ENCODE results near the gene TMEM255A. TPM values are rescaled to one million over a fixed set of nuclear protein-coding genes. Genes with fewer than 3 reads are reported as not detected.

Gene TMEM255A
- total and polyA plus RNA-seq, 2 donors (not counting 1 experiment from before 2014, with no cell fraction given) = 0.06 to 0.25 TPM

DNA sequence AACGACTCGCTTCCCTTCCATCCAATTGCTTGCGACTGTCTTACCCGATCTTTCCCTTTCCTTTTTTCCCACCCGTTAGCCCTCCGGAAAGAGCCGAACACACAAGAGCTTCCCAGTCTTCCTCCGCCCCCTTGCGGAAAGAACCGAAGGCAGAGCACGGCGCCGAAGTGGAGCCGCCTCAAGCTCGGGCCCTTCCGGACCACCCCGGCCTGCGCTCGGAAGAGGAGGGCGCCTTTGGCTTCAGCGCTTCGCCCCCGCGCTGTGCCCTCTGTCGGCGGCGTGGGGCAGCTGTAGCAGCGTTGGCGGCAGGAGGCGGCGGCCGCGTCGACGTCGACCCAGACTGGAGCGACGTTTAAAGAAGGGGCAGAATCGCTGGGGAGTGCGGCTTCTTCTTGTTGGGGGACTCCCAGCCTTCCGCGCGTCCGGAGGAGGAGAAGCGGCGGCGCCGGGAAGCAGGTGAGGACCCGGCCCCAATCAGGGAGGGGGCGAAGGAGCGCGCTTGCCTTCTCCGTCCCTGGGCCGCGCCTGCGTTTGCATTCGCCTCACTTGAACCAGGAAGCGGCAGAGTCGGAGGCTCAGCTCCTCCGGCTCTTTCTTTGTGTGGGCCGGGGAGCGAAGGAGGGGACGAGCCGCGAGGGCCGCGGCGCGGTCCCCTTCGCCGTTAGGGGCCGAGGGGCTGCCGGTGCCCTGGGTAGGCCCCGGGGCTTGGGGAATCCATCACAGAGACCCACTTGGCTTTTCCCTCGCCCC, 60.6 kb downstream of the TMEM255A start, which contains the start of gene ZBTB33:
Gene ZBTB33 (plus strand): TSS at position 291 of the 750 bp plus-strand sequence. CDS start 2,604 bp downstream, outside the sequence.
- H3K4me2 ChIP-seq (replicated peaks; ENCODE audit: low read depth, low read length, poor library complexity, severe bottlenecking) = peak within 1 kb of the TSS; percentile 68
- TF ChIP-seq, protein P1, sequence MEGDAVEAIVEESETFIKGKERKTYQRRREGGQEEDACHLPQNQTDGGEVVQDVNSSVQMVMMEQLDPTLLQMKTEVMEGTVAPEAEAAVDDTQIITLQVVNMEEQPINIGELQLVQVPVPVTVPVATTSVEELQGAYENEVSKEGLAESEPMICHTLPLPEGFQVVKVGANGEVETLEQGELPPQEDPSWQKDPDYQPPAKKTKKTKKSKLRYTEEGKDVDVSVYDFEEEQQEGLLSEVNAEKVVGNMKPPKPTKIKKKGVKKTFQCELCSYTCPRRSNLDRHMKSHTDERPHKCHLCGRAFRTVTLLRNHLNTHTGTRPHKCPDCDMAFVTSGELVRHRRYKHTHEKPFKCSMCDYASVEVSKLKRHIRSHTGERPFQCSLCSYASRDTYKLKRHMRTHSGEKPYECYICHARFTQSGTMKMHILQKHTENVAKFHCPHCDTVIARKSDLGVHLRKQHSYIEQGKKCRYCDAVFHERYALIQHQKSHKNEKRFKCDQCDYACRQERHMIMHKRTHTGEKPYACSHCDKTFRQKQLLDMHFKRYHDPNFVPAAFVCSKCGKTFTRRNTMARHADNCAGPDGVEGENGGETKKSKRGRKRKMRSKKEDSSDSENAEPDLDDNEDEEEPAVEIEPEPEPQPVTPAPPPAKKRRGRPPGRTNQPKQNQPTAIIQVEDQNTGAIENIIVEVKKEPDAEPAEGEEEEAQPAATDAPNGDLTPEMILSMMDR (IDR thresholded peaks at IDR 0.05) = peak; percentile 73
- no peak for TF ChIP-seq EZH2 (IDR thresholded peaks at IDR 0.05; ENCODE audit: borderline replicate concordance, insufficient read depth, low read depth, low read length, poor library complexity, severe bottlenecking)
- no peaks in the 10 kb centered on the region for H3K27me3 ChIP-seq (replicated peaks in 1 of 4; ENCODE audit: control extremely low read depth in 1 of 4, control insufficient read depth in 3 of 4, insufficient read depth in 4 of 4, low read length in 3 of 4)
- WGBS (ENCODE audit: insufficient coverage) = under 1% methylated on average over 60 of the region's 75 CpGs
- peak within 1 kb of the TSS; percentile 86 to 88 for H3K27ac ChIP-seq (ENCODE audit: low read length in 2 of 2)
- peak within 1 kb of the TSS; percentile 70 for H3K9ac ChIP-seq (ENCODE audit: low read length)
- no peaks in the 10 kb centered on the region for H3K9me3 ChIP-seq (ENCODE audit: control extremely low read depth in 1 of 3, control insufficient read depth in 2 of 3, insufficient read depth in 1 of 3, low read length in 2 of 3)
- H2AFZ ChIP-seq (ENCODE audit: insufficient read depth, low read depth, low read length, poor library complexity, severe bottlenecking) = peak within 1 kb of the TSS; percentile 69
- peak within 1 kb of the TSS; percentile 98 for H3K27ac Mint-ChIP-seq
- H3K4me3 ChIP-seq (ENCODE audit: control extremely low read depth in 1 of 5, extremely low read depth in 1 of 5, insufficient read depth in 1 of 5, low read depth in 2 of 5, low read length in 4 of 5) = peak within 1 kb of the TSS; percentile 69 to 77 (median 74)
- no peaks in the 10 kb centered on the region for H3K9me3 Mint-ChIP-seq (ENCODE audit: insufficient read depth)
- peaks cover 11% of the 10 kb centered on the region for H3K79me2 ChIP-seq (ENCODE audit: control insufficient read depth, insufficient read depth, low read length)
- no peaks in the 10 kb centered on the region for H4K20me1 ChIP-seq (ENCODE audit: control insufficient read depth, insufficient read depth, low read length, poor library complexity, severe bottlenecking)
- ChIA-PET POLR2A (interaction anchor here (0.6 to 2.0 kb wide), 4 partner anchors 58 to 310 kb away, joined by 4 to 8 read pairs (median 6); no protein-coding TSS in a partner anchor), CTCF (interaction anchor here (0.6 to 1.9 kb wide), 11 partner anchors 37 to 392 kb away, joined by 3 to 12 read pairs (median 4); no protein-coding TSS in a partner anchor)
- peak within 1 kb of the TSS; percentile 88 for H3K4me3 Mint-ChIP-seq
- peaks cover 0 to 21% of the 10 kb centered on the region in 2 experiments for H3K36me3 ChIP-seq (replicated peaks in 1 of 2; ENCODE audit: control extremely low read depth in 1 of 2, control insufficient read depth in 1 of 2, extremely low read depth in 1 of 2, insufficient read depth in 2 of 2, low read length in 1 of 2)
- H3K4me1 ChIP-seq (ENCODE audit: control insufficient read depth in 2 of 2, insufficient read depth in 2 of 2, low read length in 2 of 2) = no peaks in the 10 kb centered on the region
- ATAC-seq (ENCODE audit: low read depth) = peak; percentile 99
- DNase-seq = peak; percentile 90
- intact Hi-C loops (cut with micrococcal nuclease) = loop anchor here (1.0 to 5.0 kb wide), 3 partner anchors 37 to 218 kb away; partner anchors contain the start of gene LAMP2
- peaks cover 18% of the 10 kb centered on the region for H3K4me1 Mint-ChIP-seq
- no peaks in the 10 kb centered on the region for H3K27me3 Mint-ChIP-seq
